GM21447 (cell line): ENCODE measurements around the gene MGAT4C.

Experiments
- ATAC-seq: cut with Tn5 transposase; IDR thresholded peaks from one replicate; pipeline ENCODE4 v1.9.1; 2021; ENCODE audit not compliant: unreplicated experiment

Gene MGAT4C

GRCh38 chr12:85985996-85986395, 270.2 kb downstream of the MGAT4C start:
- no peak for ATAC-seq

- ATAC-seq, result no peak
Observed at GRCh38 chr12:85983601-85984000, 272.6 kb downstream of the MGAT4C start.

- no peak for ATAC-seq
Observed at GRCh38 chr12:85979641-85980040, 276.6 kb downstream of the MGAT4C start.

DNA sequence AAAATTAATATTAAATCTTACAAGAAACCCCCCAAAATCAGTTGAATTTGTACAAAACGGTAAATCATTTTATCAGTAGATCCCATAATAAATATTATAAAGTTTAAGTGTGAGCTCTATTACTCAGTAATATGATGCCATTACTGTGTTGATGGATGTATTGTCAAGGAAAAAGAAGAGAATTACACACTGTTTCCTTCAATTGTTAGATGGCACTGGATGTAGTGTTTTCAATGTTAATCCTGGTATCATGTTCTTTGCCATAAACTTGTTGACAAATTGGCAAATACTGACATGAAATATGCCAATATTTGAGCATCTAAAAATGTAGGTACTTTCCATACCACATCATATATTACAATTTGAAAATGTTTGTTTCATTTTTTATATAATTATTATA, 280.5 kb downstream of the MGAT4C start:
- ATAC-seq, result no peak

DNA sequence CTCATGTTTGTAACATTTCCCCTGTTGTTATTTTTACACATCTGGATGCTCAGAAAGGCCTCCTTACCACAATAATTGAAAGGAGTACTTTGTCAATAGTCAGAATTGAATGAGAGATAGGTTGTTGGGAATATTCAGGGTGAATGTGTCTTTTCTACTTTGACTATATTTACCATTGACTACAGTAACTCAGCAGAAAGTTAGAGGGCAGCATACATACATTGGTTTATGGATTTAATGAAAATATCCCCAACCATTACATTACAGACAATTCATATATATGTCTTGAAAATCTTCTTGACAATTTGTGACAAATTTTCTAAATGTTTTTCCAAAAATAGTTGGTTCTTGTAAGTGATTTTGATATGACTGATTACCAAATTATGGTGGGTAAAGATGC, 284.4 kb downstream of the MGAT4C start:
- no peak for ATAC-seq

DNA sequence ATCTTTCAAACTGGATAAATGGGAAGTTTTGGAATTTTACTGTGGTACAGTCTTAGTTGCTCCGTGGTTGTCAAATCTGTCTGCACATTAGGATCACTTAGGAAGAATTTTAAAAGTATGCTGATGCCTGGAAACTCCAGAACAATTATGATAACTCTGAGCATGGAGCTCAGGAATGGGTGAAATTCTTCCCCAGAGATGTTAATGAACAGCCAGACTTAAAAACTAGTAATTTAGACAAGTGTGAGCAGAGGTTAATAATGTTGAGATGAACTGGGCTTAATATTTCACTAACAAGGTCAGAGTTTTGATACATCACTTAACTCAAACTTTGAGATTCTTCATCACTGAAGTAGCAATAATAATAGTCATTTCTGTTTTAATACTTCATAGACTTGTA, 287.6 kb downstream of the MGAT4C start:
- no peak for ATAC-seq

DNA sequence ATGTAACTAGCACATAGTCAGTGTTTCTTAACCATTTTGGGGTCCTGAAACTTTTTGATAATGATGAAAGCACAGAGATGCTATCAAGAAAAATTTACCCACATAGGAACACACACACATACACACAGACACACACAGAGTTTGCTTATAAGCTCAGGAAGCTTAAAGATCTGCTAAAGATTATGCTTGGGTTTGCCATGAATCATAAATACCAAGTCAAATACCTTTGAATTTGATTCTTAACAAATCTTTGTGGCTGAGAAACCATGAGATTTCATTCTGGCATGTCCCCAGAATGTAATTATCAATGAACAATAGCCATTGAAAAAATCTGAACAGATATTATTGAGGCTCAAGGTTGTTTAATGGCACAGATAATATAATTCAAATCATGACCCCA, 292.9 kb downstream of the MGAT4C start:
- no peak for ATAC-seq

GRCh38 chr12:85956081-85956480, 300.1 kb downstream of the MGAT4C start:
- ATAC-seq, result no peak

DNA sequence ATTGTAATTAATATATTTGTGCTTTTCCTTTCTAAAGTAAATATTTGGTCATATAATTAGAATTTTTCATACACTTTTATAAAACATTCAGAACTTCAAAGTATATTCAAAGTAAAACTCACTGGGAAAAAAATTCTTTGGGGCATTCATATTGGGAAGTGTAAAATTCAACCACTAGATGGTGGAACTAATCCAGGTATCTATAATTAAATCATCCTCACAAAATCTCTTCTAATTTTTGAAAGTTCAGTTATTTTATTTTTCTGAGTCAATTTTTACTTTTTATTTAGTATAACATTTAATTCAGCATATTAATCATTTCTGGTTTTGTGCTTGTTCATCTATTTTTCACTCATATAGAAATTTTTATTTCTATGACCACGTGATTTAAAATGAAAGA, 301.1 kb downstream of the MGAT4C start:
- no peak for ATAC-seq

- ATAC-seq, result no peak
Observed at GRCh38 chr12:85951823-85952222, 304.4 kb downstream of the MGAT4C start.

- no peak for ATAC-seq
Observed at GRCh38 chr12:85949253-85949652, 306.9 kb downstream of the MGAT4C start.

- ATAC-seq, result no peak
Observed at GRCh38 chr12:85948340-85948739, 307.9 kb downstream of the MGAT4C start.

DNA sequence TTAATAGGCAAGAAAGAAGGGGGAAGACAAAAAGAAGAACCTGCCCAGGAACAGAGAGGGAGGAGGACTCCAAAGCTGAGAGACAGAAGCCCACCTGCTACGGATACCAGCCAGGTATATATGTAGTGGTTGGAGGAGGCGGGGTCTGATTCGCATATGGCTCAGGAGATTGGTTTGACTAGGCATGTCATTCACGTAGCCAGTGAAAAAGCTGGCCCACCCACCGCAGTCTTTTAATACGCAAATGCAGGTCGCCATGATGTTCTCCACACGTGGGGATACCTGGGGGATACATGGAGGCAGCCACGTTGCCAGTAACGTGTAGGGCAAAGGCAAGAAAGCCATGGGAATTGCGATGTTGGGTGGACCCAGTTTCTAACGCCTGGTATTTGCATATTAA, 308.9 kb downstream of the MGAT4C start:
- no peak for ATAC-seq

GRCh38 chr12:85946375-85946774, 309.8 kb downstream of the MGAT4C start:
- ATAC-seq, result no peak

DNA sequence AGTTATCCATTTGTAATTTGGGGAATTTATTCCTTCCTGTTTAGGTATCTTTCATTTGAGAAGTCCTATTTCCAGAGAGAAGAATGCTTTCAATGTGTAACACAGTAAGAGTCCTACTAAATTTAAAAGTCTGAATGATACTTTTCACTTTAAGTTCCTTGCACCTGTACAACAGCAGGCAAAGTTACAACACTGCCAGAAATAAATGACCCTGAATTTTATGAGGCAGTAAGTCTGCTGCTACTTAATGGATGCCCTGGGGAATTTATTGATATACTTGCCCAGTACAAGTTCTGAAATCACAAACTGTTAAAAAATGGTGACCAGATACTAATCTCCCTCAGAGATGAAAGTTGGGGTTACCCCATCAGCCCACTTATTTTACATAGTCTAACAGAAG, 329.0 kb downstream of the MGAT4C start:
- no peak for ATAC-seq

- no peak for ATAC-seq
Observed at GRCh38 chr12:85923767-85924331, 332.3 kb downstream of the MGAT4C start.

GRCh38 chr12:85920324-85920947, 335.8 kb downstream of the MGAT4C start:
- no peak for ATAC-seq
